Mesenchymal stem cell (in vitro differentiated cells and primary cell): ENCODE data around the gene ARHGAP6.

Experiments used
- DNase-seq: peaks from one replicate; pipeline ENCODE4 v3.0.0-alpha.2; 2013
- H2AFZ ChIP-seq: one replicate; pipeline ENCODE4 v1.6.1; 2013; ENCODE audit warnings: low read depth, mild to moderate bottlenecking, control low read depth, inconsistent platforms, low read length, moderate library complexity
- H2AK5ac ChIP-seq: 2 replicates; pipeline ENCODE4 v1.6.1; 2013; ENCODE audit warnings: low read length, moderate library complexity, mild to moderate bottlenecking, inconsistent platforms; ENCODE audit not compliant: severe bottlenecking
- H2BK120ac ChIP-seq: one replicate; pipeline ENCODE4 v1.6.1; 2013; ENCODE audit warnings: low read depth, mild to moderate bottlenecking, inconsistent platforms, low read length, moderate library complexity
- H2BK12ac ChIP-seq, 2 experiments: one replicate each; pipeline ENCODE4 v1.6.1; 2013; ENCODE audit warnings: inconsistent platforms in 2 of 2, low read length in 2 of 2, mild to moderate bottlenecking in 2 of 2, moderate library complexity in 2 of 2, control low read depth in 1 of 2
- H2BK15ac ChIP-seq: one replicate; pipeline ENCODE4 v1.6.1; 2013; ENCODE audit warnings: mild to moderate bottlenecking, low read depth, inconsistent platforms; ENCODE audit not compliant: poor library complexity, severe bottlenecking
- H2BK5ac ChIP-seq: 2 replicates; pipeline ENCODE4 v1.6.1; 2013; ENCODE audit warnings: low read depth, mild to moderate bottlenecking, low read length, control low read depth, inconsistent platforms; ENCODE audit not compliant: poor library complexity, severe bottlenecking
- H3K14ac ChIP-seq, 2 experiments: one replicate each; pipeline ENCODE4 v1.6.1; 2013; ENCODE audit warnings: inconsistent platforms in 2 of 2, low read length in 2 of 2, control low read depth in 1 of 2, mild to moderate bottlenecking in 1 of 2, moderate library complexity in 1 of 2
- H3K18ac ChIP-seq, 2 experiments: one replicate each; pipeline ENCODE4 v1.6.1; 2013; ENCODE audit warnings: inconsistent platforms in 2 of 2, low read length in 2 of 2, control low read depth in 1 of 2, low read depth in 1 of 2, mild to moderate bottlenecking in 1 of 2
- H3K23ac ChIP-seq, 2 experiments: one replicate each; pipeline ENCODE4 v1.6.1; 2013; ENCODE audit warnings: inconsistent platforms in 2 of 2, low read length in 2 of 2, mild to moderate bottlenecking in 2 of 2, moderate library complexity in 2 of 2, control low read depth in 1 of 2
- H3K27ac ChIP-seq: 2 replicates; pipeline ENCODE4 v1.5.1; 2013; ENCODE audit warnings: mild to moderate bottlenecking, moderate library complexity, low read length, control low read depth, inconsistent platforms; ENCODE audit not compliant: poor library complexity, severe bottlenecking
- H3K27me3 ChIP-seq, 2 experiments: 2 replicates each; pipeline versions ENCODE4 v1.6.1 to v1.7.0; 2013; ENCODE audit warnings: low read length in 2 of 2, mild to moderate bottlenecking in 2 of 2, moderate library complexity in 2 of 2, control low read depth in 1 of 2, inconsistent platforms in 1 of 2; ENCODE audit not compliant: control insufficient read depth in 1 of 2, insufficient read depth in 1 of 2
- H3K36me3 ChIP-seq, 2 experiments: 2 replicates each; pipeline versions ENCODE4 v1.6.1 to v1.7.0; 2013; ENCODE audit warnings: low read length in 2 of 2, control low read depth in 1 of 2, inconsistent platforms in 1 of 2, low read depth in 1 of 2, mild to moderate bottlenecking in 1 of 2; ENCODE audit not compliant: insufficient read depth in 2 of 2, control insufficient read depth in 1 of 2
- H3K4ac ChIP-seq, 2 experiments: one replicate each; pipeline ENCODE4 v1.6.1; 2013; ENCODE audit warnings: inconsistent platforms in 2 of 2, low read length in 2 of 2, mild to moderate bottlenecking in 2 of 2, moderate library complexity in 2 of 2, control low read depth in 1 of 2, low read depth in 1 of 2
- H3K4me1 ChIP-seq: 2 replicates; pipeline ENCODE4 v1.6.1; 2013; ENCODE audit warnings: low read depth, low read length, control low read depth; ENCODE audit not compliant: control insufficient read depth, insufficient read depth
- H3K4me2 ChIP-seq: 2 replicates; pipeline ENCODE4 v1.6.1; 2013; ENCODE audit warnings: low read length, mild to moderate bottlenecking, inconsistent platforms; ENCODE audit not compliant: poor library complexity, severe bottlenecking
- H3K4me3 ChIP-seq, 2 experiments: 2 replicates each; pipeline versions ENCODE4 v1.5.1 to v1.7.0; 2013; ENCODE audit warnings: low read length in 2 of 2, mild to moderate bottlenecking in 2 of 2, control low read depth in 1 of 2, low read depth in 1 of 2; ENCODE audit not compliant: insufficient read depth in 1 of 2
- H3K79me1 ChIP-seq: replicated peaks from 2 replicates; pipeline ENCODE4 v1.6.1; 2013; ENCODE audit warnings: mild to moderate bottlenecking, control low read depth, low read length, inconsistent platforms; ENCODE audit not compliant: poor library complexity, severe bottlenecking
- H3K9ac ChIP-seq: 2 replicates; pipeline ENCODE4 v1.7.0; 2013; ENCODE audit warnings: mild to moderate bottlenecking, low read length, moderate library complexity
- H3K9me3 ChIP-seq: 2 replicates; pipeline ENCODE4 v1.7.0; 2013; ENCODE audit warnings: mild to moderate bottlenecking, low read length; ENCODE audit not compliant: control insufficient read depth
- H4K8ac ChIP-seq: one replicate; pipeline ENCODE4 v1.6.1; 2013; ENCODE audit warnings: inconsistent platforms, mild to moderate bottlenecking, low read length, moderate library complexity
- H4K91ac ChIP-seq: one replicate; pipeline ENCODE4 v1.6.1; 2013; ENCODE audit warnings: mild to moderate bottlenecking, low read length, inconsistent platforms
- WGBS: methylation state at CpG from one replicate; pipeline ENCODE4 v1.1.7; 2013; ENCODE audit warnings: mixed read lengths; 5-methylcytosine and 5-hydroxymethylcytosine counted together

ARHGAP6 gene

GRCh38 chrX:11111037-11111851 lies 554.5 kb downstream of the ARHGAP6 start, which contains the start of gene HCCS:
Gene HCCS, plus strand, starts transcription at chrX:11111332. Its CDS starts 729 bp downstream, at chrX:11112061.
- H3K4me1 ChIP-seq, result peaks cover 5% of the 10 kb centered on the region
- peak within 1 kb of the TSS in 1 of 2 experiments; percentile 72 for H3K23ac ChIP-seq
- H3K14ac ChIP-seq, result peak within 1 kb of the TSS in 1 of 2 experiments; percentile 86
- peak within 1 kb of the TSS; percentile 52 to 90 for H3K18ac ChIP-seq
- H3K36me3 ChIP-seq, result peaks cover 4 to 34% of the 10 kb centered on the region in 2 experiments
- H3K27ac ChIP-seq, result peak within 1 kb of the TSS; percentile 12
- no peak within 1 kb of the TSS for H2BK5ac ChIP-seq
- peak within 1 kb of the TSS; percentile 97 for H3K9ac ChIP-seq
- under 1% methylated on average over 32 of the region's 58 CpGs for WGBS
- H3K9me3 ChIP-seq, result no peaks in the 10 kb centered on the region
- H3K27me3 ChIP-seq, result no peaks in the 10 kb centered on the region
- H3K4me3 ChIP-seq, result peak within 1 kb of the TSS; percentile 86 to 90
- no peak within 1 kb of the TSS for H4K91ac ChIP-seq
- H4K8ac ChIP-seq, result peak within 1 kb of the TSS; percentile 7
- peak within 1 kb of the TSS in 1 of 2 experiments; percentile 68 for H3K4ac ChIP-seq
- H3K4me2 ChIP-seq, result peak within 1 kb of the TSS; percentile 58
- no peak within 1 kb of the TSS for H2BK120ac ChIP-seq
- DNase-seq, result peak; percentile 90
- no peak within 1 kb of the TSS for H2AK5ac ChIP-seq
- no peak within 1 kb of the TSS for H2BK12ac ChIP-seq
- no peak within 1 kb of the TSS for H2BK15ac ChIP-seq
- peak within 1 kb of the TSS; percentile 61 for H2AFZ ChIP-seq
- H3K79me1 ChIP-seq, result peaks cover 3% of the 10 kb centered on the region

- H3K4ac ChIP-seq, result no peak overlapping the region
- H3K18ac ChIP-seq, result no peak overlapping the region
- H3K27ac ChIP-seq, result no peak overlapping the region
- no peak for DNase-seq
- H4K8ac ChIP-seq, result no peak overlapping the region
- H3K9me3 ChIP-seq, result no peaks in the 10 kb centered on the region
- H3K79me1 ChIP-seq, result no peaks in the 10 kb centered on the region
- no peak overlapping the region for H2BK15ac ChIP-seq
- no peaks in the 10 kb centered on the region for H3K27me3 ChIP-seq
- no peak overlapping the region for H3K4me2 ChIP-seq
- peak overlapping the region; percentile 14 for H2AFZ ChIP-seq
- no peak overlapping the region for H2BK120ac ChIP-seq
- H3K14ac ChIP-seq, result no peak overlapping the region
- peaks cover 5% of the 10 kb centered on the region for H3K4me1 ChIP-seq
- peak overlapping the region in 1 of 2 experiments; percentile 76 for H3K4me3 ChIP-seq
- H3K23ac ChIP-seq, result no peak overlapping the region
- no peak overlapping the region for H2AK5ac ChIP-seq
- H3K36me3 ChIP-seq, result peaks cover 0 to 21% of the 10 kb centered on the region in 2 experiments
- H2BK12ac ChIP-seq, result no peak overlapping the region
- no peak overlapping the region for H4K91ac ChIP-seq
- H2BK5ac ChIP-seq, result no peak overlapping the region
- 100% methylated on average over 2 of the region's 2 CpGs for WGBS
- no peak overlapping the region for H3K9ac ChIP-seq
These were observed 555.8 kb downstream of the ARHGAP6 start for GRCh38 chrX:11109968-11110367.

GRCh38 chrX:11108253-11108941 lies 557.3 kb downstream of the ARHGAP6 start:
- Histone ChIP-seq H3K27ac (no peak overlapping the region), H3K4me1 (peaks cover 5% of the 10 kb centered on the region), H2BK12ac (no peak overlapping the region), H2BK120ac (no peak overlapping the region), H2BK5ac (no peak overlapping the region), H2AK5ac (no peak overlapping the region), H3K9ac (no peak overlapping the region), H4K8ac (no peak overlapping the region), H4K91ac (no peak overlapping the region), H3K4ac (no peak overlapping the region), H3K79me1 (no peaks in the 10 kb centered on the region), H3K4me2 (no peak overlapping the region), H2BK15ac (no peak overlapping the region), H3K18ac (no peak overlapping the region), H3K23ac (no peak overlapping the region), H3K4me3 (no peak overlapping the region), H3K27me3 (no peaks in the 10 kb centered on the region), H3K14ac (no peak overlapping the region), H2AFZ (no peak overlapping the region), H3K36me3 (peaks cover 0 to 7% of the 10 kb centered on the region in 2 experiments), H3K9me3 (no peaks in the 10 kb centered on the region)
- DNase-seq, result no peak
- 97% methylated on average over 3 of the region's 4 CpGs for WGBS

- H3K4me1 ChIP-seq, result no peaks in the 10 kb centered on the region
- no peak overlapping the region for H2AFZ ChIP-seq
- H4K8ac ChIP-seq, result no peak overlapping the region
- 100% methylated on average over 1 of the region's 4 CpGs for WGBS
- H4K91ac ChIP-seq, result no peak overlapping the region
- no peak overlapping the region for H2BK15ac ChIP-seq
- no peaks in the 10 kb centered on the region for H3K36me3 ChIP-seq
- no peak overlapping the region for H2AK5ac ChIP-seq
- no peak overlapping the region for H2BK120ac ChIP-seq
- no peaks in the 10 kb centered on the region for H3K27me3 ChIP-seq
- no peak overlapping the region for H3K4ac ChIP-seq
- H3K14ac ChIP-seq, result no peak overlapping the region
- H3K79me1 ChIP-seq, result no peaks in the 10 kb centered on the region
- no peak overlapping the region for H2BK5ac ChIP-seq
- H2BK12ac ChIP-seq, result no peak overlapping the region
- H3K9ac ChIP-seq, result no peak overlapping the region
- H3K18ac ChIP-seq, result no peak overlapping the region
- no peaks in the 10 kb centered on the region for H3K9me3 ChIP-seq
- H3K4me3 ChIP-seq, result no peak overlapping the region
- DNase-seq, result peak; percentile 24
- no peak overlapping the region for H3K23ac ChIP-seq
- H3K4me2 ChIP-seq, result no peak overlapping the region
- no peak overlapping the region for H3K27ac ChIP-seq
These were observed 560.6 kb downstream of the ARHGAP6 start for GRCh38 chrX:11105080-11105479.
